GM19468 (cell line): ENCODE results near the gene MTHFR.
"Not testable (repeated sequence)": the region's sequence is repeated elsewhere in the genome, so short reads cannot be mapped to it uniquely, and the experiment has no call there.

Source experiments
- ATAC-seq: cut with Tn5 transposase; IDR thresholded peaks from one replicate; pipeline ENCODE4 v1.9.1; 2021; ENCODE audit warnings: mild to moderate bottlenecking, moderate library complexity, moderate number of reproducible peaks; ENCODE audit not compliant: unreplicated experiment; ENCODE audit errors: extremely low read depth

Gene MTHFR

DNA sequence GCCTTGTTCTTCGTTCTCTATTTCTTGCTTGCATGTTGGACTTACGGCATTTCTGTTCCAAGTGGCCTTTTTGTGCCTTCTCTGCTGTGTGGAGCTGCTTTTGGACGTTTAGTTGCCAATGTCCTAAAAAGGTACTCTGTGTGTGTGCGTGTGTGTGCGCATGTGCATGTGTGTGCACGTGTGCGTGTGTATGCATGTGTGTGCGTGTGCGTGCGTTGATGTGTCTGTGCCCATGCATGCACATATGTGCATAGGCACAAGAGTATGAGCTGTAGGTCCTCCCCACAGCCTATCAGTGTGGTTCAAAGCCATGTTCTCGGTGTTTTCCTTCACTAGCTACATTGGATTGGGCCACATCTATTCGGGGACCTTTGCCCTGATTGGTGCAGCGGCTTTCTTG is 28.1 kb upstream of the MTHFR start:
- ATAC-seq, result no peak

DNA sequence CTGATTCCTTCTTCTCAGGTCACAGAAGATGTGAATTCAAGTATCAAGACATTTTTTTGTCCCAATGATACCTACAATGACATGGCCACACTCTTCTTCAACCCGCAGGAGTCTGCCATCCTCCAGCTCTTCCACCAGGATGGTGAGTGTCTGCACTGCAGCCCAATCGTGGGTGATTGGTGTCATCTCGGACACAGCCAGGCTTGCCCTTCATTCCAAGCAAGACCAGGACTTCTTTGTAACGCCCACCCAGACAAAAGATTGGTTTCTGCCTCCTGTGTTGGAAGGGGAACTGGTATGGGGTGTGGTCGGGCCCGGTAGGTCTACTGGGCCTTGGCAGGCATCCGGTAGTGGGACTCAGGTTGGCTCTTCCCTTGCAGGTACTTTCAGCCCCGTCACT is 27.7 kb upstream of the MTHFR start:
- ATAC-seq, result no peak

DNA sequence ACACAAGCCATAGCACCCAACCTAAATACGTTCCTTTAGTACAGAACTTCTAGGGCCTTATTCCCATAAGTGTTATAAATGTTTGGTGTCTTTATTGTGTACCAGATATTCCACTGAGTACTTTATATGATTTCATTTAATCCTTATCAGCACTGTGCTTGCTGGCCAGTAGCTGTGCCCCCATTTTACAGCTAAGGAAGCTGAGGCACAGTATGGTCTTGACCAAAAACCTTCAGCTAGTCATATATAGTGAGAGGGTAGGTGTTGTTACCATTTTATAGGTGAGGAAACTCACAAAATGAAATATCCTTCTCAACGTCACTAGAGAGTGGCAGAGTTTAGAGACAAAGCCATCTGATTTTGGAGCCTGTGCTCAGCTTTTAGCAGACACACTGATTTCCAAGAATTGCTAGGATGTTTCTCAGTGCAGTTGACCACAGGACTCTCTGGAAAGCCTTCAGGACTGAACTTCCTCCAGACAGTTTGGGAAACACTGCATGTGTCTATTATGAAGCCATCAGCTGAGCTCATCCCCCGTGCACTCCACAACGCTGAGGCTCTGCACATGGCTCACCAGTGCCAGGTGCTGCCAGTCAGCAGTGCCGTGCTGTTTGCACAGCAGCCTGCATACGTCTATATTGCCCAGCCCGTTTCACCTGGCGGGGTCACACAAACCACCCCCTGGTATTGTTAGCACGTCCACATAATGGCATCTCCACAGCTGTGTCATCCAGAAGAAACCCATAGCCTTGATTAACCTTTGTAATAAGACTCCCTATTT is 26.4 kb upstream of the MTHFR start:
- no peak for ATAC-seq

DNA sequence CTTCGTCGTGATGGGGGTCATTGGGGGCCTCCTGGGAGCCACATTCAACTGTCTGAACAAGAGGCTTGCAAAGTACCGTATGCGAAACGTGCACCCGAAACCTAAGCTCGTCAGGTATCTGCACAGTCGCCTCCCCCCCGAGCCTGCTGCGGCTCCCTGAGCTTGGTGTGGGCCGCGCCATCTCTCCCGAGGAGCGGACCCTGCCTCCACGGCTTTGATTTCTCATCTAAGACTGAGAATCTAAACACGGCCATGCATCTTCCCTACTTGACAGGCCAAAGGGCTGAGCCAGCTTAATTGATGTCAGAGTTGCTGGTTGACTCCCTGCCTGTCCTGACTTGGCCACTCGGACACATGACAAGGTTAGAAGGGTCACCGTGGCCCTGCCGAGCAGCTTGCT is 22.7 kb upstream of the MTHFR start:
- no peak for ATAC-seq

DNA sequence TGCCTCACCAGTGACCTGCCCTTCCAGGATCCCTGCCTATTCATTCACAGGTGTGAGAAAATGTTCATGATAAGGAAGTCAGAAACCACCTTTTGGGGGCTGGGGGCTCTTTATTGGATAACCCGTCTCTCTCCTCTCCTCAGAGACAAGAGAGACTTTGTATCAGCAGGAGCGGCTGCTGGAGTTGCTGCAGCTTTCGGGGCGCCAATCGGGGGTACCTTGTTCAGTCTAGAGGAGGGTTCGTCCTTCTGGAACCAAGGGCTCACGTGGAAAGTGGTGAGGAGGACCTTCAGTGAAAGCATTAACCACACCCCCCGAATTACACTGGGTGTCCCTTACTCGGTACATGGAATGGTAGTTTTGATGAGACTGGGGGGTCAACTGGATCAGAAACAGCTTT is 21.2 kb upstream of the MTHFR start:
- ATAC-seq, result no peak

DNA sequence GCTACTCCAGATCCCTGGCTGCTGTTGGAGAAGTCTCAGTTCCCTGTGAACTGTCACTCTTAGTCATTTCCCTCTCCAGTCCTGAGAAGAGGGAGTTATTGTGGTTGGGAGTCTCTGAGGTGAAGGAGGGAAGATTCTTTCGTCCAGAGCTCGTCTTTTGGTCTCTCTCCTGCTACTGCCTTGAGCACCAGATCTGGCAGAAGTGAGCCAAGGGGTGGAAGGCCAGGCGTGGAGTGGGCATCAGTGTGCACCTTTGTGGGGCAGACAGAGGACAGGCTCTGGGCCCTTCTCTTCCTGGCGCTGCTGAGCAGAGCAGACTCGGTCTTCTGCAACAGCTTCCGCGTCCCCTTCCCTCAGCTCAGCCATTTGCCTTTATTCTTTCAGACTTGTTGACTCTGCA is 19.4 kb upstream of the MTHFR start:
- no peak for ATAC-seq

DNA sequence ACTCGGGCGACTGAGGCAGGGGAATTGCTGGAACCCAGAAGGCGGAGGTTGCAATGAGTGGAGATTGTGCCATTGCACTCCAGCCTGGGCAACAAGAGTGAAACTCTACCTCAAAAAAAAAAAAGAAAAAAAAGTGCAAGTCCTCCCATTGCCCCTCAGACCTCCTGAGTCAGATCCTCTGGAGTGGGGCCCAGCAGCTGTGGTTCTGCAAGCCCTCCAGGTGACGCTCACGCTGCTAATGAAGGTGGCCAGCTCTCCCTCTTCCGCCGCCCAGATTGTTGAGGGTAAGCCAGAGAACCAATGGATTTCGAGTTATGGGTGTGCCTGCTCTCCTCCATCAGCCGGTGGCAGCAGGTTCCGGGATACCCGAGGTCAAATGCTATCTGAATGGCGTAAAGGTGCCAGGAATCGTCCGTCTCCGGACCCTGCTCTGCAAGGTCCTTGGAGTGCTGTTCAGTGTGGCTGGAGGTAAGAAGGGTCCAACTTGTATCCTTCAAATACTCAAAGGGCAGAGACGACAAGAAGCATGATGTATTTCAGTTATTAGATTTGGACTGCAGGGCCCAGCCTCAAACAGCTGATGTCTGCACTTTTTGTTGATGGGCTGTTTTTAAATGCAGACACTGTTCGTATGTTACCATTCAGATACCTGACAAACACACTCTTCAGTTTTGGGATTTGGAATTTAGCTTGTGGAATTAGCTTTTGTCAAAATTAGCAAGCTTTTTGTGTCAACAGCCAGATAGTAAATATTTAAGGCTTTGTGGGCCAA is 17.8 kb upstream of the MTHFR start:
- ATAC-seq, result no peak

DNA sequence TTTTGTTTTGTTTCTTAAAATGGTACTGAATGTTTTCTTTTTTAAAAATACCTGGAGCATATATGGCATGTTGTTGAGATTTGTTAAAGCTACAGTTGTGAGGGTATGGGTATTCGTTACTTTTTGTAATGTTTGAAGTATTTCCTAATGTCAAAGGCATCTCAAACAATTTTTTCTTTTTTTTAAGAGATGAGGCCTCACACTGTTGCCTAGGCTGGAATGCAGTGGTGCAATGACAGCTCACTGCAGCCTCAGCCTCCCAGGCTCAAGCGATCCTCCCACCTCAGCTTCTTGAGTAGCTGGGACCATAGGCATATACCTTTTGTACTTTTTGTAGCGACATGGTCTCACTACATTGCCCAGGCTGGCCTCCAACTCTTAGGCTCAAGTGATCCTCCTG is 16.3 kb upstream of the MTHFR start:
- ATAC-seq, result no peak

DNA sequence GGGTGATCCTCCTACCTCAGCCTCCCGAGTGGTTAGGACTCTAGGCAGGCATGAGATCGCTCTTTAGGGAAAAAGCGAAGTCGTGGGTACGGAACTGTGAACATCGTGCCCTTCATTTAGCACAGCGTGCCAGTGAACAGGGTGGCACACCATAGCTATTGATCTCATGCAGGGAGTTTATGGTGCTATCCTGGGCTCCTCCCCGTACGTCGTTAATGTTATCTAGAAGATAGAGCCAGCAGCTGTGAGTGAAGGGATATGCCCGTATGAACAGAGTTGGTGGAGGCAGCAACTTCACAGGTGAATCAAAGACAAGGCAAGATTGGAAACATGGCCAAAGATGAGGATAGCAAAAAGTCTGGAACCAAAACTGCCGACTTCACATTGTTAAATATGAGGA is 11.4 kb upstream of the MTHFR start:
- ATAC-seq, result no peak

DNA sequence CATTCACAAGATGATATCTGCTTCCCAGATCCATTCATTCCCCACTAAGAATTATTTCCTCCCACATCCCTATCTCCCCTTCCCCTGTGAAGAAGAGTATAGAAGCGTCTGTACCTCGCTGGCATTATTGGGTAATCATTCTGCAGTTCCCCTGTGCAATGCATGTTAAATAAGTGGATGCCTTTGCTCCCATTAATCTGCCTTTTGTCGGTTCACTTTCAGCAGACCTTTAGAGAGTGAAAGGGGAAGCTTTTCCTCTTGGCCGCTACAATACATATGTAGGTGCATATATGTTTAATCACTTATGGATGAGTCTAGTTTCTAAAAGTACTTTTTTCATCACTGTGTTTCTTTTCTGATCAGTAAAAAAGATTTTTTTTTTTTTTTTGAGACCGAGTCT is 7.3 kb upstream of the MTHFR start:
- ATAC-seq, result no peak

DNA sequence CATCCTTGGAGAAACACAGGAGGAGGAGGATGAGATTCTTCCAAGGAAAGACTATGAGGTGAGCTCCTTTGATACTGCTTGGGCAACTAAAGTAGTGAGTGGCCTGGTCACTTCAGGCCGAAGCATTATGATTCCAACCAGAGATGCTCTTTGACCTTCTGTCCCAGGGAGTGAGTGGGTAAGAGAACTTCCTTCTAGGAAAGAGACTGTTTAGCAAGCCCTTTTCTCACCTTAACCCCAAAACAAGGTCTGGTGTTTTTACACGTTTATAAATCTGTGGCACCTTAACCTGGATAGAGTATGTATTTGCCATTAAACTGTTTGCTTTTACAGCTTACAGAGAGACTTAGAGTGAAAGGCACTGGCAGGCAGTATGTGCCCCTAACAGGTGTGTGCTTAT is 1.4 kb upstream of the MTHFR start:
- no peak for ATAC-seq

DNA sequence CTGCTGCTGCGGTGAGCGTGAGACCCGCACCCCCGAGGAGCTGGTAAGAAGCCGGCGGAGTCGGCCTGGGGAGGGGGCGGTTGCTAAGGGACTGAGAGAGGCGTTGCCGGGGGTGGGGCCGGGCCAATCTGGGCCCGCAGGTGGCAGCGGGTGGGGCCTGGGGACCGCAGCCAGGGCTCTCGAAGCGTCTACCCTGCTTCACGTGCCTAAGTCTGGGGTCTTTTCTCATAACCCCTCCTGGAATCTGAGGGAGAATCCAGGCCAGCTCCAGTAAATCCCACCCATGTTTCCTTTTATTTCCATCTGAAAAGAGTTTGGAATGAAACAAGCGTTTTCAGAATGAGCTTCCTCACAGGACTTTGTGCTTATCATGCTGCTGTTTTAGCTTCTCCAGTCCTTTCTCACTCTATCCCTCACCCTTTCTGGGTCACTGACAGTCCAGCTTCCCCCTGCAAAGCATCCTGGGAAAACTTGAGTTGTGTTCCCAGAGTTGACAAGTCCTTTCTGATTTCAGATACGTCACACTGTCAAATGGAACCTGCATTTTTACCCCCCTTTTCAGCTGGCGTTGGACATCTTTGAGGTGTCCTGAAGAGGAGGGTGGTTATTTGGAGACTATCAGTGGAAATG is 658 bp upstream of the MTHFR start:
- peak; percentile 9 for ATAC-seq

DNA sequence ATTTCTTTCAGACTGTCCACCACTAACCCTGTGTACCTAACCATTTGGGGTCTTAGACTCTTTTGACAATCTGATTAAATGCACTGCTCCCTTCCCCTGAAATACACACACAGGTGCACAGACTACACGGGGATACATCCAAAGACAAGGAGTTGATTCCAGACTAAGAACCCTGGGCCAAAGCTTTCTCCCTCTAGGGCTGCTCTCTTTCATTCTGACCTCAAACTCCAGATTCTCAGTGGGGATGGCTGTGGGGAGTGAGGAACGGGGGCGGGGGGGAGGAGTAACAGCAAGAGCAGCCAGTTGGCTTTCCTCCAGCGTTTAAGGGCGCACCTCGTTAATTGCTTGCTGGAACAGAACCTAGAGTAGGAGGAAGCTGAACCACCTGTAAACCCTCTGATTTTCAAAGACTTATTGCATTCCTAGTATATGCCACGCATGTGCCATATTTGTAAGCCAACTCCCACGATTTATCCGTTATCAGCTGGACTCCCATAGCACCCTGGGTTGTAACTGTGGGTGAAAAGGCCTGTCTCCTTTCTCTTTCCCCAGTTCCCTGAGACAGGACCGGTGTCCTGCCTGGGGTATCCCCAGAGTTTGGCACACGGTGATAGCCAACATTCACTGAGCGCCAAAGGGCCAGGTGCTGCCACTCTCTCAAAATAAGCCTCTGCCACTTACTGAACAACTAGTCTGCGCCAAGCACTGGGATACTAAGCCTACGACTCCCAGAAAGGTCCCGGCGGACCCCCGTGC is 920 bp downstream of the MTHFR start:
- ATAC-seq, result no peak

DNA sequence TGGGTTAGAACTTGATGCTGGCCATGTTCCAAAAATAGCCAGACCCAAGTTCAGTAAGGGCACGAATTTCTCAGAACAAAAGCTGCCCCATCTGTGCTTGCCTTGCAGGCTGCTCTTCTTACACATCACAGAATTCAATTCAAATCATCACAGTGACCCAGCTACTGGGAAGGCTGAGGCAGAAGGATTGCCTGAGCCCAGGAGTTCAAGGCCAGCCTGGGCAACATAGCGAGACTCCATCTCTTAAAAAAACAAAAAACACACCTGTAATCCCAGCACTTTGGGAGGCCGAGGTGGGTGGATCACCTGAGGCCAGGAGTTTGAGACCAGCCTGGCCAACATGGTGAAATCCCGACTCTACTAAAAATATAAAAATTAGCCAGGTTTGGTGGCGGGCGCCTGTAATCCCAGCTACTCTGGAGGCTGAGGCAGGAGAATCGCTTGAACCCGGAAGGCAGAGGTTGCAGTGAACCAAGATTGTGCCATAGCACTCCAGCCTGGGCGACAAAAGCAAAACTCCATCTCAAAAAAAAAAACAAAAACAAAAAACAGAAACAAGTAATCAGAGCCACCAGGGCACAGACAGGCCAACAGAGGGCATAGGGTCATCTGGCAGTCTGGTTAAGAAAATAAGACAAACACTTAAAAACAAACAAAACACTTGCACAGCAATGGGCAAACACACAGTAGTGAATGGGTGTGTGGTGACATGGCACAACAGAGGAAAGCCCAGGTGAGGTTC is 1.7 kb downstream of the MTHFR start:
- not testable (repeated sequence) for ATAC-seq

DNA sequence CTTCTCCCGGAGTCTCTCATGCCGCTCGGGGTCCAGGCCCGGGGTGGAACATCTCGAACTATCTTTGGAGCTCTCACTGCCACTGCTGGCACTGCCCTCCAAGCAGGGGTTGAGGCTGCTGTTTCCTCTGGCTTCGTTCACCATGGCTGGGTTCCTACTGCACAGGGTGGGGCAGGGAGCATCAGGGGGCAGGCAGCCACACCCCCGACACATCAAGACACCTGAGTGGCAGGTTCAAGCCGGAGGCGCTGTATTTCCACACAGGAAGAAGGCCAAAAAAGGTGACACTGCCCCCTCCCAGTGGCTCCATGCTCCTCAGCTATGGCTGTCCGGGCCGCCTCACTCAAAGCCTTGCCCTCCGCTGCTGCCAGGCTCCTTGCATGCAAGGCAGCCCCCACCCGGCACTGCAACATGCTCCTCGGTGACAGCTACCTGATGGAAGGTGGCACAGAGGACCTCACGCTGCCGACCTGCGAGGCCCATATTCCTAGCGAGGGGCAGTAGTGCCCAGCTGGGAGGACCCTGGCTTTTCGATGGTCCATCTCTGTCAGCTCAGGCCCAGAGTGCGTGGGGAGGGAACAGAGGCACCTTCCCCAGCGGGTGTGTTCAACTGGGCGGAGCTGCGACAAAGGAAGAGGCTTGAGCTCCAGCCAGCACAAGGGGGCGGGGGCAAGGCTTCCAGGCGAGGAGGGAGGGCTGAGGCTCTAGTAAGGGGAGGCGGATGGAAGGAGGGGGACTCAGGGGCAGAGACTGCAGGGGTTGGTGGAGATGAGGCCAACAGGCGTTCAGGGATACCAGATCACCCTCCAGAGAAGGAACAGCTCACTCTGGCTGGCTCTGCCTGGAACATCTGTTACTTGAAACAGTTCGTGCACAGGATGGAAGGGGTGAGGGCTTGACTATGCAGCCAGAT is 2.5 kb downstream of the MTHFR start:
- no peak for ATAC-seq

DNA sequence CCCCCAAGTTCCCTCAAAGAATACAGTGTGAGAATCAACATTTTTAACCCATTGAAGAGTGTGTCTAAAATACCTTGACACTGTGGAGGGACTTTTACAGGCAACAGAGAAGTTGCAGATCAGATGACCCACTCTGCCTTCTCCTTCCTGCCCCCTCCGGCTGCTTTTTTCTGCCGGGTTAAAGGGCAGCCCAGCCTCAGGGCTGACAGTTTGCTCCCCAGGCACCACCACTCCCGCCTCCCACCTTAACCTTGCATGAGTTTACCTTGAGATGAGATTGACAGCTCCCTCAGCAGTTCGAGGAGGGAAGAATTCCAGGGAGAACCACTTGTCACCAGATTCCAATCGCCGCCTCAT is 3.2 kb downstream of the MTHFR start:
- no peak for ATAC-seq

DNA sequence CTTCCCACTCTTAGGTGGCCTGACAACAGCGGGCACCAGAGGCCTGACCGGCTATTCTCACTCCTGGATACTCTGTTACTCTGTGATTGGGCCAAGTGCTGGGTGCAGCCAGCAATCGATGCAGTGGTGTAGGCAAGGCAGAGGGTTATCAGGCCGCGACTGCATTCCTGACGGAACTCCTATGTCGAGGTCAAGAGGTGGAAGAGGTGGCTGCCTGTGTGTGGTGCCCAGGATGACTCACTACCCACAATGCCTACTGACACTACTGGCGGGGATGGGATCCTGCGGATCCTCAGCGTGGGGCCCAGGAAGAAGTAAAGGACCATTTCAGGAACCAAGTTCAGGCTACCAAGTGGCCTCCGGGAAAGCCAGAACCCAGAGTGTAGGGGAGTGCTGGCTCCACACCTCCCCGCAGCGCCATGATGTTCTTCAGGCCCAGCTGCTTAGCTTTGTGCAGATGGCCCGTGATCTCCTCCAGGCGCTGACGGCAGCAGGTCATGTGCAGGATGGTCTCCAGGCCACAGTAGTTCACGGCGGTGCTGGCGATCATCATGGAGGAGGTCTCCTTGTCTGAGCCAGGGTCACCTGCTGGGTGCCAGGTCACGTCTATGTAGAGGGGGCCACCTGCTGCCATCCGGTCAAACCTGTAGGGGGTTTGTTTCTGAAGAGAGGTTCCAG is 4.9 kb downstream of the MTHFR start:
- no peak for ATAC-seq

DNA sequence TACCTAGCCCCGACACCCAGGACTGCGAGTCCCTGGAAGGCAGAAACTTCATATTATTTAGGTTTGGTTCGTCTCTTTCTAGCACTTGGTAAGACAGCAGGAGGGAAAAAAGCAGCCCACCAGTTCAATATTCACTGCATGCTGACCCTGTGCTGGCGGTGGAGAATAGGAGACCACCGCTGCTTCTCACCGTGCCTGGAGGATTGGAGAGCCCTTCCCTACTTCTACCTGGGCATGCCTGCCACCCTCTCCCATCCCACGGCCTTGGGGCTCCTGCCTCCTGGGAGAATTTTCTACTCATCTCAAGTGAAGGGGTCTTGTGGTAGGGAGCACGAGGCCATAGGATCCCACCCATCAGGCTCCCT is 5.4 kb downstream of the MTHFR start:
- ATAC-seq, result no peak

DNA sequence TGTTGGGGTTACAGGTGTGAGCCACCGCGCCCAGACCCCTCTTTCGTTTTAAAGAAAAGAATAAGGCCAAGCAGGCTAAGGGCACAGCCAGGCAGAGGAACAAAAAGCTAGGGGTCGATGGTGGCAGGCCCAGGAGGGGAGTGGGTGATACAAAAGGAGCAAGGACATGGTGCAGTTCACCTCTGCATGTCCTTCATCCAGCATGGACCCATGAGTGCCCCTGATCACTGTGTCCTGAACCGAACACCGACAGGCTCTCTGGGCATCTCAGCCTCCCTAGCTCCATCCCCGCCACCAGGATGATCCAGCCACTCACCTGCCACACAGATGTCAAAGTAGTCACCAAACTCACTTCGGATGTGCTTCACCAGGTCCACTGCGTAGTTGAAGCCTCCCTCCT is 5.9 kb downstream of the MTHFR start:
- ATAC-seq, result no peak
